Coronary artery (tissue), 2 donors: ENCODE measurements around the gene NRG2.

Experiments
- DNase-seq: peaks from one replicate; pipeline ENCODE4 v3.0.0-alpha.2; 2017; ENCODE audit warnings: low spot score
- H3K27ac ChIP-seq, 2 donors: fragments of 200-600 bp; sonication (generic); one replicate each; pipeline ENCODE4 v1.5.1; 2016 to 2019
- H3K4me3 ChIP-seq: fragments of 200-600 bp; sonication (generic); 2 replicates; pipeline ENCODE4 v1.5.1; 2016; ENCODE audit warnings: mild to moderate bottlenecking, moderate library complexity
- TF ChIP-seq, protein P1 (sequence below): fragments of 200-600 bp; sonication (generic); IDR thresholded peaks from one replicate; pipeline ENCODE4 v1.5.1; 2019; ENCODE audit warnings: antibody characterized with exemption

NRG2 gene

DNA sequence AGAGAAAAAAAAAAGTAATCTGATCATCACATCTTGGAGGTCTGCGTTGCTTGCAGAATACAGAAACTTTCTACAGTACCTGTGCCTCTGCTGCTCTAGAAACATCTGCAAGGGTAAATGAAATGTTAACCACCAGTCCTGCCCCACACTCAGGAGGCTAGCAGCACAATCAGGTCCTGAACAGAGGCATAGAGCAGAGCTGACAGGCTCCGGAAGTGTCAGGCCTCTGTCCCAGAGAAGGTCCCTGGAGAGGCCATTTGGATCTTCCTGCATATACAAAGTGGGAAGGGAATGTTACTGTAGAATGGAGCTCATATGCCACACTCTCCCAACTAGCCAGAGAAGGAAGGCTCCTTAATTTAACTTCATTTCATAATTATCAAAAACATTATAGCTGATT, 7.2 kb downstream of the NRG2 start:
- no peak overlapping the region for H3K27ac ChIP-seq
- DNase-seq: no peak
- no peak overlapping the region for H3K4me3 ChIP-seq
- TF ChIP-seq, protein P1, sequence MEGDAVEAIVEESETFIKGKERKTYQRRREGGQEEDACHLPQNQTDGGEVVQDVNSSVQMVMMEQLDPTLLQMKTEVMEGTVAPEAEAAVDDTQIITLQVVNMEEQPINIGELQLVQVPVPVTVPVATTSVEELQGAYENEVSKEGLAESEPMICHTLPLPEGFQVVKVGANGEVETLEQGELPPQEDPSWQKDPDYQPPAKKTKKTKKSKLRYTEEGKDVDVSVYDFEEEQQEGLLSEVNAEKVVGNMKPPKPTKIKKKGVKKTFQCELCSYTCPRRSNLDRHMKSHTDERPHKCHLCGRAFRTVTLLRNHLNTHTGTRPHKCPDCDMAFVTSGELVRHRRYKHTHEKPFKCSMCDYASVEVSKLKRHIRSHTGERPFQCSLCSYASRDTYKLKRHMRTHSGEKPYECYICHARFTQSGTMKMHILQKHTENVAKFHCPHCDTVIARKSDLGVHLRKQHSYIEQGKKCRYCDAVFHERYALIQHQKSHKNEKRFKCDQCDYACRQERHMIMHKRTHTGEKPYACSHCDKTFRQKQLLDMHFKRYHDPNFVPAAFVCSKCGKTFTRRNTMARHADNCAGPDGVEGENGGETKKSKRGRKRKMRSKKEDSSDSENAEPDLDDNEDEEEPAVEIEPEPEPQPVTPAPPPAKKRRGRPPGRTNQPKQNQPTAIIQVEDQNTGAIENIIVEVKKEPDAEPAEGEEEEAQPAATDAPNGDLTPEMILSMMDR: no peak

DNA sequence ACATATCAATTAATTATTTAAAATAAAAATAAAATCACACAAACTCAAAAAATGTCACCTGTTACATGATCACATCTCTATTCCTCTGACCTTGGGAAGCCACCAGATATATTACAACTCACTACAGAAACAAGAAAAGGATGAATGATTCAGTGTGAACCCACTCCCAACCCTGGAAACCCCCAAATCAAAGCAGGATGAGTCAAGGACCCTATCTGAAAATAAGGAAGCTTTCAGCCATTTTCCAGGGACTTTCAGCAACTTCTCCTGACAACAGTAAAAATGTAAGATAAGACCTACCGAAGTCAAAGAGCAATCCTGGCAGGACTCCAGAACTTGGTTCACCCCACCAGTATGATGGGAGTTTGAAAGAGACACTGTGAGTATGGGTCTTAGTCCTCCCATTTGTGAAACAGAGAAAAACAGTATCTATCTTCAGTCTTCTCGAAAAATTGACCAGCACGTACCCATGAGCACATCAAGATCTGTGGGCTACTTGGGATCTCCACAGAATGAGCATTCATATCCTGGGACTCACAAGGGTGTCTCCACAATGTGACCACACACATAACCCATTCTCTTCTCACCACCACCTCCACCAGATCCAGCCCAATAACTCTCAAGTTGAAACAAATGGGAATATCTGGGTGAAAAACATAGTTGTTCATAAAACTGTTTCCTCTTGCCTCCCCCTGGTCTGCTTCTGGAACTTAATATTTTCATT, 9.9 kb downstream of the NRG2 start:
- Histone ChIP-seq H3K27ac (no peak overlapping the region), H3K4me3 (no peak overlapping the region)
- DNase-seq: no peak
- TF ChIP-seq, protein P1: no peak

DNA sequence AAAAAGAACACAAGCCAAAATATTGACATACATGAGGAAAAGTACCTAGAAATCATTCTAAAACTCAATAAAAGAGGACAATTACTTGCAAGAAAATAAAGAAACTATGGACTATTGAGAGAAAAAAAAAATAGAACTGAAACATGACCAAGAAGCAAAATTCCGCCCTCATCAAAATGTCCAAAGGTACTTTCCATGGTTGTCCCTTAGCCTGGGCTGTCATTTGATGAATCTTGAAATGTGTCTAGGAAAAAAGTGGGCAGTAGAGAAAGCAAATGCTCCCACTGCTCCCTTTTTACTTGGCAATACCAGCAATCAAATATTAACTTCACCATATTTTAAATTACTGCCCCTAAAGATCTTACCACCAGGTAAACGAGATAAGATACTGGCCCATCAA, 10.8 kb downstream of the NRG2 start:
- H3K27ac ChIP-seq: no peak overlapping the region
- TF ChIP-seq, protein P1: no peak
- no peak overlapping the region for H3K4me3 ChIP-seq
- DNase-seq: no peak

DNA sequence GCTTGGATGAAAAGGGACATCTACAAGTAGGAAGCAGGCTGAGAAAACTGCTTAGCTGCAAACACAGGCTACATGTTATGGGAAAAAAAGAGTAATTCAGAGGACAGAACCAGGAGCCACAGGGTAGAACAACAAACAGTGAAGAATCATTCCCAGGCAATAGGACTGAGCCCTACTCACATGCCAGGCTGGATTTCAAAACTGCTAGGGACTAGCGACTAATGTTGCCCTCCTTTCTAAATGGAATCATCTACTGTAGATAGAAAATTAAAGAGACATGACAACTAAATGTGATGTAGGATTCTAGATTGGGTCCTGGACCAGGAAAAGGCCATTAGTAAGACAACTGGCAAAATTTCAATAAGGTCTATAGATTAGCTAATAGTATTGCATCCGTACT, 15.3 kb downstream of the NRG2 start:
- TF ChIP-seq, protein P1: no peak
- Histone ChIP-seq H3K4me3 (no peak overlapping the region), H3K27ac (no peak overlapping the region)
- no peak for DNase-seq

DNA sequence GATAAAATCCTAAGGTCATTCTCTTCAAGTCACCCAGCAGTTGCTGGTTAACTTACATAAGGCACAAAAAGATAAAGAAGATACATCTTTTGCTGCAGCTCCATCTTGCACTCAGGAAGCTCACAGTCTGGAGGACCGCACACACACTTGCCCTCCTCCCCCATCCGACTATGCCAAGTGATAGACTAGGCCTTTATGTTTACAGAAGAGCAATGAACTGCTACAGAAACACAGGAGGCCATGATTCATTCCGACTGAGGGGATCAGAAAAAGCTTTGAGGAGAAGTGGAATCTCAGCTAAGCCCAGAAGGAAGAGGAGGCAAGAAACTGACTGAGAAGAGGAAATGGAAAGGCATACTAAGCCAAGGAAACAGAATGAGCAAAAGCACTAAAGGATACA, 17.4 kb downstream of the NRG2 start:
- no peak overlapping the region for H3K4me3 ChIP-seq
- no peak for DNase-seq
- no peak overlapping the region for H3K27ac ChIP-seq
- TF ChIP-seq, protein P1: no peak

DNA sequence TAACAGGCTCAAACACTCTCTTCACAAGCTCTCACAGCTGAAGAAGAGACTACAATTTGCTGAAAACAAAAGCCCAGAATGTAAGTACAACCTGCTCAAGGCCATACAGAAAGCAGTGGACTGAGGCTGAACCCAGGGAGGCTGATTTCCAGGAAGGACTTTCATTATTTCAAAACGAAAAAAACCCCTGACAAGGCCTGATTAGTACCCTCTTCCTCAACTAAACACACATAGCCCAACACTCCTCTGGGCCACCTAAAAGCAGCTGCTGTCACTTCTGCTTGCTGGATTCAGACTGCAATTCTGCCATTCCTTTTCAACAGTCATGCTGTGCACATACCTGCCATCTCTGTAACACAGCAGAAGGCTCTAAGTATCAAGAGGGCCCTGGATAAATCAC, 18.2 kb downstream of the NRG2 start:
- TF ChIP-seq, protein P1: no peak
- Histone ChIP-seq H3K27ac (no peak overlapping the region), H3K4me3 (no peak overlapping the region)
- no peak for DNase-seq

DNA sequence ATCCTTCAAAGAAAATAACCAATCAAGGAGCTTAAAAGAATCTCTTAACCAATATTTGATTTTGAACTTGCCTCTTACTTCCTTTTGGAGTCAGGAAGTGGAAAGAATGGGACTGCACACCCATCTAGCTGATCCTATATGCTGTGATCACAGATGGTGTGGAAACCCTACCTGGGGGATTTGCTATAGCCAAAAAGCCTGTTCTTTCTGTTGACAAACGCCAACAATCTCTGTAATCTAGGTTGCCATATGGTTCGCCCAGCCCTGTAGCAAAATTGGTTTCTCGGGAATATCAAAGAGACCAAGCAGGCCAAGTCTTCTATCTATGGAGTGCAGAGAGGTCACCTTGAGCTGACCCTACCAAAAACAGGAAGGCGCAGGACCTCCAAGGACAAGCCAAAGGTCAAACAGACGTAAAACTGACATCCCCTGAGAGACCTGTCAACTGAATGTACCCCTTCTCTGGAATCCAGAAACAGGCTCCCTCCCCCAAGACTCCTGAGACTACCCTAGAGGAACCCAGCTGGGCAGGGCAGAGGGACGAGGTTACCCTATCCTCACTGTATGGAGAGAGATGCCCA, 19.4 kb downstream of the NRG2 start:
- no peak overlapping the region for H3K4me3 ChIP-seq
- no peak for DNase-seq
- TF ChIP-seq, protein P1: no peak
- no peak overlapping the region for H3K27ac ChIP-seq
